HUES64 (cell line): Measurements from ENCODE around the gene RUBCN.
"Not testable (repeated sequence)": the region's sequence is repeated elsewhere in the genome, so short reads cannot be mapped to it uniquely, and the experiment has no call there.

ENCODE experiments used
- H3K27ac ChIP-seq: 2 replicates; pipeline ENCODE4 v1.7.0; 2013; ENCODE audit warnings: low read depth, low read length, inconsistent platforms
- H3K27me3 ChIP-seq: 2 replicates; pipeline ENCODE4 v1.6.1; 2013; ENCODE audit warnings: mild to moderate bottlenecking, low read length; ENCODE audit not compliant: insufficient read depth
- H3K36me3 ChIP-seq: 2 replicates; pipeline ENCODE4 v1.6.1; 2013; ENCODE audit warnings: mild to moderate bottlenecking, low read length; ENCODE audit not compliant: insufficient read depth
- H3K4me1 ChIP-seq: 2 replicates; pipeline ENCODE4 v1.6.1; 2013; ENCODE audit warnings: mild to moderate bottlenecking, low read length, moderate library complexity; ENCODE audit not compliant: insufficient read depth
- H3K4me3 ChIP-seq: 2 replicates; pipeline ENCODE4 v1.5.1; 2013; ENCODE audit warnings: mild to moderate bottlenecking, low read length, moderate library complexity
- H3K9ac ChIP-seq: 2 replicates; pipeline ENCODE4 v1.6.1; 2013; ENCODE audit warnings: mild to moderate bottlenecking, low read depth, low read length
- H3K9me3 ChIP-seq: 2 replicates; pipeline ENCODE4 v1.6.1; 2013; ENCODE audit warnings: low read depth, low read length; ENCODE audit not compliant: insufficient read depth
- WGBS: fragments of 150-250, 120-280 bp; methylation state at CpG from one replicate; pipeline ENCODE4 v1.1.7; 2013; ENCODE audit warnings: missing lambda C conversion rate; 5-methylcytosine and 5-hydroxymethylcytosine counted together

RUBCN gene

DNA sequence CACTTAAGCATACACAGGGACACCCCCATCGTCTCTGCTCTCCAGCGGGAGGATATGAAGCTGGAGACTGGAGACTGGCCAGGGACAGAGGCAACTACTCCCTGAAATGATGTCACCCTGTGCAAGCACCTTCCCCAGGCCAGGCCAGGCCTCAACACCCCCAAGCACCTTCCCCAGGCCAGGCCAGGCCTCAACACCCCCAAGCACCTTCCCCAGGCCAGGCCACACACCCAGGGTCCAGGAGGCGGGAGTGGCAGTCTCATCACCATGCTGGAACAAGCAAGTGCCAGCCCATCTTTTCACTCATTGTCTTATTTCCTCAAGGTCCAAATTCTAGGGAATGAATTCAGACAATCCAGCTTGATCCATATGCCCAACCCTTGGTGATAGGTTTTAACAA, 69.4 kb downstream of the RUBCN start:
- H3K27me3 ChIP-seq, H3K36me3 ChIP-seq, H3K4me3 ChIP-seq, H3K9me3 ChIP-seq, H3K9ac ChIP-seq, H3K27ac ChIP-seq, H3K4me1 ChIP-seq: not testable (repeated sequence)
- 94% methylated on average over 1 of the region's 3 CpGs for WGBS

- not testable (repeated sequence) for H3K27ac ChIP-seq, H3K4me1 ChIP-seq, H3K27me3 ChIP-seq, H3K36me3 ChIP-seq, H3K4me3 ChIP-seq, H3K9ac ChIP-seq, H3K9me3 ChIP-seq
- WGBS: 85% methylated on average over 19 of the region's 26 CpGs
Observed at GRCh38 chr3:197666221-197666842, 70.4 kb downstream of the RUBCN start.

- WGBS: no CpG with 5 or more reads among the region's 15 CpGs
Observed at GRCh38 chr3:197665549-197665948, 71.2 kb downstream of the RUBCN start.

GRCh38 chr3:197665142-197665491, 71.6 kb downstream of the RUBCN start:
- WGBS: no CpG with 5 or more reads among the region's 32 CpGs
- peak overlapping the region; percentile 40; the same call in 1 of the 2 replicates for H3K4me3 ChIP-seq
- not testable (repeated sequence) for H3K4me1 ChIP-seq, H3K27me3 ChIP-seq, H3K27ac ChIP-seq, H3K9me3 ChIP-seq, H3K36me3 ChIP-seq, H3K9ac ChIP-seq

More at GRCh38 chr3:197665549-197665948, 71.2 kb downstream of the RUBCN start:
- H3K4me3 ChIP-seq, H3K27ac ChIP-seq, H3K27me3 ChIP-seq, H3K36me3 ChIP-seq, H3K4me1 ChIP-seq, H3K9me3 ChIP-seq, H3K9ac ChIP-seq: not testable (repeated sequence)

DNA sequence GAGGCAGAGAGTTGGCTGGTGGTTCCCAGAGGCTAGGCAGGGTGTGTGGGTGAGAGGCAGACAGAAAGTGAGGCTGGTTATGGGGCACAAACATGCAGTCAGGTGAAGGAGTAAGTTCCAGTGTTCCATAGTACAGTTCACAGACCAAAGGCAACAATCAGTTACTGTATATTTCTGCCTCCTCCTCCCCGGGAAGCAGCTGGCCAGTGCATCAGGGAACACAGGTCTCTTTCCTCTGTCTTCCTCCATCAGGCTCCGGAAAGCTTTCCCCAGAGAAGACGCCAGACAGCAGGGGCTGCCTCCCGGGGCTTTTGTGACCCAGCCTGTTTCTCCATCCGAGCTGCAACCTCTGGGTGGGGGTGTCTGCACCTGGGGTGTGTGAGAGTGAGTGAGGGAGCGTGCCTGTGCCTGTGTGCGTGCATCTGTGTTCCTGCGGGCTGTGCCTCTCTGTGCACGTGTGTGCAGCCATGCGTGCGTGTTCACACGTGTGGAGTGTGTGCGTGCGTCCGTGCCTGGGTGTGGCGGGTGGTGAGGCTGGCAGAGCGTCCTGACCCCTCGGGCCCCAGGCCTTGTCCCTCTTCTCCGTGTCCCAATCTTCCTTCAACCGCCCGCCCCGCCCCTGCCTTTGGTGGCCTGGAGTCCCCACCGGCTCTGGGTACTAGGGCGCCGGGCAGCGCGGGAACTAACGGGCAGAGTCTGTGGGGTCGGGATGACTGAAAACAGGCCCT, 72.1 kb downstream of the RUBCN start:
- H3K27me3 ChIP-seq, H3K27ac ChIP-seq, H3K36me3 ChIP-seq, H3K4me1 ChIP-seq, H3K9me3 ChIP-seq, H3K9ac ChIP-seq: not testable (repeated sequence)
- 3% methylated on average over 10 of the region's 29 CpGs for WGBS
- peak overlapping the region; percentile 40; the same call in 1 of the 2 replicates for H3K4me3 ChIP-seq

DNA sequence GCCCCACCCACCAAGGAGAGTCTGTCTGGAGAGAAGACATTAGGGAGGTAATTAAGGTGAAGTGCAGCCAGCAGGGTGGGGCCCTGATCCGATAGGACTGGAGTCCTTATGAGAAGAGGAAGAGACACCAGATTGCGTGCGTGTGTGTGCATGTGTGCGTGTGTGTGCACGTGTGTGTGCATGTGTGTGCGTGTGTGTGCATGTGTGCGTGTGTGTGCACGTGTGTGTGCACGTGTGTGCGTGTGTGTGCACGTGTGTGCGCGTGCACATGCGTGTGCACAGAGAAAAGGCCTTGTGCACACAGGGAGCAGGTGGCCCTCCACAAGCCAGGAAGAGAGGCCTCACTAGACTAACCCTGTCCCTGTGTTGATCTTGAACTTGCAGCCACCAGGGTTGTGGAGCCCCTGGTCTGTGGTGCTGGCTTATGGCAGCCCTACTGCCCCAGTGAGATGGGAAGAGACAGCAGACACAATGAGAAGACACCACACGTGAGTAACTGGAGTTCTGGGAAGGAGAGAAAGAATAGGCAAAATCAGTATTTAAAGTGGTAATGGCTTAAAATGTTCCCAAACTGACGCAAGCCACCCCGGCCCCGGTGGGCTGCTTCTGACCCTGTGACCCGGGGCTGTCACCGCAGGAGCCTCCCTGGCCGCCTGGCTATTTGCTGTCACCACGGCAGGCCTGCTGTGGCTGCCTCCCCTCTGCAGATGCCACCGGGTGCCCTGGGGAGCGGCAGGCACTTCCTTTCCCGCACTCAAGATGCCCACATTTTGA, 73.2 kb downstream of the RUBCN start:
- H3K9me3 ChIP-seq, H3K4me1 ChIP-seq, H3K36me3 ChIP-seq, H3K9ac ChIP-seq, H3K27me3 ChIP-seq, H3K4me3 ChIP-seq, H3K27ac ChIP-seq: not testable (repeated sequence)
- 87% methylated on average over 12 of the region's 25 CpGs for WGBS

DNA sequence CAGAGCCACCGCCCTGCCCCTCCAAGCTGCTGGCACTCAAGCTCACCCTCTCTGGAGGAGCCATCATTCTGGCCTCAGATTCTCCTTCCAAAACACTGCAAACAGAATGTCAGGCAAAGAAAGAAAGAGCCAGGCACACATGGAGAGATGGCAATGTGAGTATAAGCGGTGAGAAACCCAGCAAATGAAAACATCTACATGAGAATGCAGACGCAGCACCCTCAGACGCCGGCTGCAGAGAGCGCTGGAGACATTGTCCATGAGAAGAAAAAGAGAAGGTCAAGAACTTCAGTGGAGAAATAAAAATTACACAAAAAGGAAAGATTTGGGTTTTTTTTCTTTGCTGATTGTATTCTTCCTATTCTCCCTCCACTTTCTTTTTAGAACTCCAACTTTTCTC, 74.4 kb downstream of the RUBCN start:
- not testable (repeated sequence) for H3K4me3 ChIP-seq, H3K9me3 ChIP-seq, H3K27me3 ChIP-seq, H3K36me3 ChIP-seq, H3K27ac ChIP-seq, H3K9ac ChIP-seq, H3K4me1 ChIP-seq
- WGBS: 57% methylated on average over 6 of the region's 6 CpGs

DNA sequence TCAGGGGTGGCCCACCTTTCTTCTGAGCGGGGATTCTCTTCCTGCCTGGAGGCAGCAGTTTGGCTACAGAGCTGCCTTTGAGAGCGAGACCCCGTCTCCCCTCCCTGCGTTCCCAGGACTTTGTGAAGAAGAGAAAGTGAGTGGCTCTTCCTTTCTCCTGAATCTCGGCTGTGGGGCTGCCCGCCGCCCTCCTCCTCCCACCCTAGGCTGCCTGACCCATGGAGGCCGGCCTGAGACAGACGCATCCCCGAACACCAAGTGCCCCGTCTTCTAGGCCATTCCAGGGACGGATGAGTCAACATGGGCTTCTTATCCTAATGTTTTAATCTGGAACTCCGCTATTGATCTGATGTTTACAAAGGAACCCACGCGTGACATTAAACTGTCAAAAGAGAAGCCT, 74.8 kb downstream of the RUBCN start:
- not testable (repeated sequence) for H3K4me1 ChIP-seq, H3K27me3 ChIP-seq, H3K36me3 ChIP-seq, H3K9me3 ChIP-seq, H3K9ac ChIP-seq, H3K4me3 ChIP-seq, H3K27ac ChIP-seq
- WGBS: 89% methylated on average over 15 of the region's 15 CpGs

GRCh38 chr3:197661234-197661834, 75.4 kb downstream of the RUBCN start:
- not testable (repeated sequence) for H3K4me3 ChIP-seq, H3K9ac ChIP-seq, H3K27ac ChIP-seq, H3K9me3 ChIP-seq, H3K4me1 ChIP-seq, H3K27me3 ChIP-seq, H3K36me3 ChIP-seq
- 92% methylated on average over 23 of the region's 23 CpGs for WGBS

DNA sequence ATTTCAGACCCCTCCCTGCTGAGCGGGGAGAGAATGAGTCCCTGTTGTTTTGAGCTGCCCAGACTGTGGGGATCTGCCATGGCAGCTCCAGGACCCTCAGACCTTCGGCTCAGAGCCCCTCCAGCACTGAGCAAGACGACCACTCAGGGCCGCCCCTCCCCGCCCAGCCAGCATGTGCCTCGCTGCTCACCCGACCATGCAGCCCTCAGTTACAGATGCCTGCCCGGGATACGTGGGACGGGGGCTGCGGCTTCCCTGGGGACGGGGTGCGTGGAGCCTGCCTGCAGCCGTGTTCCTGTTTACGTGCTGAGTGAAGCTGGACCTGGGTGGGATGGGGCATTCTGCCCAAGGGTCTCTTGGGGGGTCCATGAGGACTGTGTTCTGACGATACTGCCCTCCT, 77.0 kb downstream of the RUBCN start:
- 94% methylated on average over 13 of the region's 16 CpGs for WGBS
- not testable (repeated sequence) for H3K9ac ChIP-seq, H3K36me3 ChIP-seq, H3K27me3 ChIP-seq, H3K27ac ChIP-seq, H3K9me3 ChIP-seq, H3K4me3 ChIP-seq, H3K4me1 ChIP-seq

DNA sequence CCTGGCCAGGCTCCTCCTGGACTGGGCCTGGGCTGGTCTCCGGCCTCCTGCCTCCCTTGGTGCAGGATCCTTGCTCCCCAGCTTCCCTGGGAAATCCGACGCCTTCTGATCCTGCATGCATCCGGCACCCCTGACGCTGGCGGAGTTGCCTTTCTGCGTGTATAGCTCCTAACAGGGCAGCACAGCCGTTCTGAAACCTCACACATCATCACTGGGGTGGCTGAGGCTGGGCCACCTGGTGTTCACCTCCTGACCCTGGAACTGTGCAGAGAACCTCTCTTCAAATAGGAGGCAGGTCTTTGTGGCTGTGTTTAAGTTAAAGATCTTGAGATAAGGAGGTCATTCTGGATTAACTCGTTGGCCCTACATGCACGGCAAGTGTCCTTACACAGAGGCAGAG, 77.6 kb downstream of the RUBCN start:
- WGBS: 88% methylated on average over 9 of the region's 10 CpGs
- H3K36me3 ChIP-seq, H3K27ac ChIP-seq, H3K9ac ChIP-seq, H3K4me1 ChIP-seq, H3K27me3 ChIP-seq, H3K4me3 ChIP-seq, H3K9me3 ChIP-seq: not testable (repeated sequence)
